ENCODE measurements around the gene WAPL. TPM values are rescaled to one million over a fixed set of nuclear protein-coding genes. Genes with fewer than 3 reads are reported as not detected.

WAPL gene
- total RNA-seq, 1 experiment from 2014 or later: 45.2 TPM

GRCh38 chr10:86397120-86397519, 124.5 kb downstream of the WAPL start:
- Mint-ChIP-seq H3K9me3 (ENCODE audit: unreplicated experiment) (no peaks in the 10 kb centered on the region), H3K4me1 (ENCODE audit: insufficient read depth, unreplicated experiment) (peaks cover 16% of the 10 kb centered on the region), H3K4me3 (ENCODE audit: unreplicated experiment) (no peak overlapping the region), H3K36me3 (ENCODE audit: insufficient read depth, unreplicated experiment) (no peaks in the 10 kb centered on the region), H3K27ac (ENCODE audit: low read depth, unreplicated experiment) (no peak overlapping the region), H3K27me3 (ENCODE audit: insufficient read depth, unreplicated experiment) (peaks cover 4% of the 10 kb centered on the region)
- no peak for DNase-seq (ENCODE audit: unreplicated experiment)
- BruUV-seq (replicated peaks): no TSS peak
- intact Hi-C loops (cut with micrococcal nuclease): no loop called here
- CTCF ChIA-PET: no interaction called here
- no peak for TF ChIP-seq CTCF (IDR thresholded peaks at IDR 0.05; ENCODE audit: unreplicated experiment)
- POLR2A ChIA-PET: no interaction called here

GRCh38 chr10:86393862-86394455, 127.6 kb downstream of the WAPL start:
- Mint-ChIP-seq H3K9me3 (ENCODE audit: unreplicated experiment) (no peaks in the 10 kb centered on the region), H3K4me3 (ENCODE audit: unreplicated experiment) (no peak overlapping the region), H3K27ac (ENCODE audit: low read depth, unreplicated experiment) (no peak overlapping the region), H3K4me1 (ENCODE audit: insufficient read depth, unreplicated experiment) (peaks cover 6% of the 10 kb centered on the region), H3K27me3 (ENCODE audit: insufficient read depth, unreplicated experiment) (no peaks in the 10 kb centered on the region), H3K36me3 (ENCODE audit: insufficient read depth, unreplicated experiment) (no peaks in the 10 kb centered on the region)
- DNase-seq (ENCODE audit: unreplicated experiment): no peak
- intact Hi-C loops (cut with micrococcal nuclease): no loop called here
- ChIA-PET POLR2A (no interaction called here), CTCF (interaction anchor here (1.0 kb wide), 1 partner anchor 418 kb away, joined by 3 read pairs; no protein-coding TSS in a partner anchor)
- no TSS peak for BruUV-seq (replicated peaks)
- TF ChIP-seq CTCF (IDR thresholded peaks at IDR 0.05; ENCODE audit: unreplicated experiment): no peak

- intact Hi-C loops (cut with micrococcal nuclease): no loop called here
- POLR2A ChIA-PET: no interaction called here
- no peak for TF ChIP-seq CTCF (IDR thresholded peaks at IDR 0.05; ENCODE audit: unreplicated experiment)
- DNase-seq (ENCODE audit: unreplicated experiment): no peak
- Mint-ChIP-seq H3K4me1 (ENCODE audit: insufficient read depth, unreplicated experiment) (peaks cover 6% of the 10 kb centered on the region), H3K27me3 (ENCODE audit: insufficient read depth, unreplicated experiment) (no peaks in the 10 kb centered on the region), H3K36me3 (ENCODE audit: insufficient read depth, unreplicated experiment) (no peaks in the 10 kb centered on the region), H3K27ac (ENCODE audit: low read depth, unreplicated experiment) (no peak overlapping the region), H3K9me3 (ENCODE audit: unreplicated experiment) (no peaks in the 10 kb centered on the region), H3K4me3 (ENCODE audit: unreplicated experiment) (no peak overlapping the region)
- CTCF ChIA-PET: no interaction called here
- BruUV-seq (replicated peaks): no TSS peak
Observed at GRCh38 chr10:86393362-86393761, 128.2 kb downstream of the WAPL start.

GRCh38 chr10:86392723-86393094, 128.9 kb downstream of the WAPL start:
- H3K36me3 Mint-ChIP-seq (ENCODE audit: insufficient read depth, unreplicated experiment): no peaks in the 10 kb centered on the region

More at GRCh38 chr10:86392723-86393094, 128.9 kb downstream of the WAPL start:
- DNase-seq (ENCODE audit: unreplicated experiment): no peak
- no peak overlapping the region for H3K4me3 Mint-ChIP-seq (ENCODE audit: unreplicated experiment)
- H3K9me3 Mint-ChIP-seq (ENCODE audit: unreplicated experiment): no peaks in the 10 kb centered on the region
- ChIA-PET CTCF (interaction anchor here (0.7 kb wide), 1 partner anchor 830 kb away, joined by 3 read pairs; no protein-coding TSS in a partner anchor), POLR2A (interaction anchor here (0.6 kb wide), 1 partner anchor 113 kb away, joined by 3 read pairs; no protein-coding TSS in a partner anchor)
- no peak for TF ChIP-seq CTCF (IDR thresholded peaks at IDR 0.05; ENCODE audit: unreplicated experiment)
- BruUV-seq (replicated peaks): no TSS peak
- H3K27ac Mint-ChIP-seq (ENCODE audit: low read depth, unreplicated experiment): no peak overlapping the region
- H3K4me1 Mint-ChIP-seq (ENCODE audit: insufficient read depth, unreplicated experiment): peaks cover 6% of the 10 kb centered on the region
- H3K27me3 Mint-ChIP-seq (ENCODE audit: insufficient read depth, unreplicated experiment): no peaks in the 10 kb centered on the region
- intact Hi-C loops (cut with micrococcal nuclease): no loop called here
